Spleen (tissue), 7 donors: ENCODE measurements around the gene ISG20L2.

Experiments
- POLR2A ChIP-seq, 3 donors: fragments of 450-650 bp; IDR thresholded peaks; one replicate each; pipeline ENCODE4 v1.5.1; 2017; ENCODE audit warnings: antibody characterized with exemption in 3 of 3, mild to moderate bottlenecking in 1 of 3
- TF ChIP-seq, protein P1 (sequence below), 11 experiments: fragments of 200-600 bp in 7 of 11; fragments of 450-650 bp in 4 of 11; sonication (generic) in 4 of 11; IDR thresholded peaks in 8 of 11; conservative IDR thresholded peaks in 3 of 11; 1 replicate in 7 of 11; 2 replicates in 4 of 11; pipeline versions ENCODE4 v1.4.0 to v1.8.0; 2016 to 2021; ENCODE audit warnings: antibody characterized with exemption in 11 of 11, inconsistent platforms in 4 of 11, mild to moderate bottlenecking in 1 of 11
- donor health status: DM: no; HTN: no; CAD: no; lungs with moderate emphysema.
- donor health status: DM: no; HTN: no; CAD: no.
- donor health status: DM: no; HTN: no; CAD: no.

GRCh38 chr1:156689953-156690674, 38.5 kb downstream of the ISG20L2 start:
- TF ChIP-seq, protein P1, sequence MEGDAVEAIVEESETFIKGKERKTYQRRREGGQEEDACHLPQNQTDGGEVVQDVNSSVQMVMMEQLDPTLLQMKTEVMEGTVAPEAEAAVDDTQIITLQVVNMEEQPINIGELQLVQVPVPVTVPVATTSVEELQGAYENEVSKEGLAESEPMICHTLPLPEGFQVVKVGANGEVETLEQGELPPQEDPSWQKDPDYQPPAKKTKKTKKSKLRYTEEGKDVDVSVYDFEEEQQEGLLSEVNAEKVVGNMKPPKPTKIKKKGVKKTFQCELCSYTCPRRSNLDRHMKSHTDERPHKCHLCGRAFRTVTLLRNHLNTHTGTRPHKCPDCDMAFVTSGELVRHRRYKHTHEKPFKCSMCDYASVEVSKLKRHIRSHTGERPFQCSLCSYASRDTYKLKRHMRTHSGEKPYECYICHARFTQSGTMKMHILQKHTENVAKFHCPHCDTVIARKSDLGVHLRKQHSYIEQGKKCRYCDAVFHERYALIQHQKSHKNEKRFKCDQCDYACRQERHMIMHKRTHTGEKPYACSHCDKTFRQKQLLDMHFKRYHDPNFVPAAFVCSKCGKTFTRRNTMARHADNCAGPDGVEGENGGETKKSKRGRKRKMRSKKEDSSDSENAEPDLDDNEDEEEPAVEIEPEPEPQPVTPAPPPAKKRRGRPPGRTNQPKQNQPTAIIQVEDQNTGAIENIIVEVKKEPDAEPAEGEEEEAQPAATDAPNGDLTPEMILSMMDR (IDR thresholded peaks at IDR 0.05 in 8 of 11, conservative IDR thresholded peaks at IDR 0.05 in 3 of 11) = no peak
- TF ChIP-seq POLR2A (IDR thresholded peaks at IDR 0.05) = no peak
